Loucy (cell line): Measurements from ENCODE around the gene ITGB4.

ENCODE experiments used
- CTCF ChIP-seq: fragments of 200-600 bp; sonication (generic); conservative IDR thresholded peaks from 2 replicates; pipeline ENCODE4 v1.5.1; 2014; ENCODE audit warnings: mild to moderate bottlenecking, antibody characterized with exemption, low read length
- EZH2phosphoT487 ChIP-seq: fragments of 200-600 bp; IDR thresholded peaks from 2 replicates; pipeline ENCODE4 v1.6.1; 2018; ENCODE audit warnings: antibody characterized with exemption, mild to moderate bottlenecking, moderate library complexity, borderline replicate concordance

- TF ChIP-seq CTCF (no peak), EZH2phosphoT487 (no peak)
Observed at GRCh38 chr17:75756451-75757085, 35.3 kb downstream of the ITGB4 start.
